Activated CD4-positive, CD25-positive, alpha-beta regulatory T cell treated with anti-CD3 and anti-CD28 coated beads, Interleukin-2, amount 50 U/mL, for 24 hours (primary cell): ENCODE results near the gene CASP7.
A peak's percentile ranks its signal among the peaks of the same experiment; 100 is the strongest.
"Not testable (repeated sequence)": the region's sequence is repeated elsewhere in the genome, so short reads cannot be mapped to it uniquely, and the experiment has no call there.

Experiments used
- ATAC-seq, 2 donors: fragments of 150-1000 bp; cut with Tn5 transposase; one replicate each; pipeline ENCODE4 v1.10.0; 2021; ENCODE audit warnings: mild to moderate bottlenecking in 1 of 2, moderate library complexity in 1 of 2

CASP7 gene

DNA sequence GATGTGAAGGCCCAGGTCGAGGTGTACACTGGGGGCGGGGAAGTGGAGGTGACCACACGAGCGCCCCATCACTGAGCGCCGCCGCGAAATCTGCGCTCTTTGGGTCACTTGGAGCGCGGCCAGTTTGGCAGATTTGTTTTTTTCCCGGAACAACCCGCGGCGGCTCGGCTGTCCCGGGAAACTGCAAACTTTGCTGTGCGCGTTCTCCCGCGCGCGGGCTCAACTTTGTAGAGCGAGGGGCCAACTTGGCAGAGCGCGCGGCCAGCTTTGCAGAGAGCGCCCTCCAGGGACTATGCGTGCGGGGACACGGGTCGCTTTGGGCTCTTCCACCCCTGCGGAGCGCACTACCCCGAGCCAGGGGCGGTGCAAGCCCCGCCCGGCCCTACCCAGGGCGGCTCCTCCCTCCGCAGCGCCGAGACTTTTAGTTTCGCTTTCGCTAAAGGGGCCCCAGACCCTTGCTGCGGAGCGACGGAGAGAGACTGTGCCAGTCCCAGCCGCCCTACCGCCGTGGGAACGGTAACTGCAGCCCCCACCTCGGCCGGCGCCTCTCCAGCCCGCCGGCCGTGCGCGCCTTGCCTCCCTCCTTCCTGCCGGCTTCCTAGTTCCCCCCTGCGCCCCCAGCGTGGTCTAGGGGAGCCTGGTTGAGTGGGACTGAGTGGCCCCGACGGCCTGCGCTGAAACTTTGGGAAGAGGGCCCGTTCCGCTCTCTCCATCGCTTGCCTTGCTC lies at the start of gene CASP7:
Gene CASP7, plus strand, starts transcription at position 450 of the 727 bp plus-strand sequence. CDS start 17,582 bp downstream, outside the sequence.
- peak; percentile 82 to 85 for ATAC-seq

DNA sequence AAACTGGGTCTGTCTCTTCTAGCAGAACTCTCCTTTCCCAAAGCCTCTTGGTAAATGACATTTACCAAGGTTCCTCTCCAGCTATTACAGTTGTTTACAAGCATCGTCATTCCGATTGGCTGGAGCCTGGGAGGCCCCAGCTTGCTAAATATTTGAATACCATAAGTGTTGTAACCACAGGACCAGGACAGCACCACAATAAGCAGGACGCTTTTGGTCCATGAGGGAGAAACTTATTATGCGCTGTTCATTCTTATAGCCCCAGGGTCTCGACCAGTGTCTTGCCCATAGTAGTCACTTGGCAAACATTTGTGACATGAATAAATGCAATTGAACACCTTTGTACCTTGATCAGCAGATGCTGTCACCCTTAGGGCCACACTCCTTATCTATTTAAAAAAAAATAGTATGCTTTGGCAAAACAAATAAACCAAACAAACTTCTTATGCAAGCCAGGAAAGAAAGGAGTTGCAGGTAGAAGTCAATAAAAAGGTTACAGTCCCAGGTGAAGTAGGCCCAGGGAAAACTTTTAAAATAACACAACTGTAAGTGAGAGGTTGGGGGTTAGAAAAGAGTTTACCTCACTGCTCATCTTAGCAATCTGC lies 48.7 kb upstream of the CASP7 start:
- ATAC-seq: no peak

DNA sequence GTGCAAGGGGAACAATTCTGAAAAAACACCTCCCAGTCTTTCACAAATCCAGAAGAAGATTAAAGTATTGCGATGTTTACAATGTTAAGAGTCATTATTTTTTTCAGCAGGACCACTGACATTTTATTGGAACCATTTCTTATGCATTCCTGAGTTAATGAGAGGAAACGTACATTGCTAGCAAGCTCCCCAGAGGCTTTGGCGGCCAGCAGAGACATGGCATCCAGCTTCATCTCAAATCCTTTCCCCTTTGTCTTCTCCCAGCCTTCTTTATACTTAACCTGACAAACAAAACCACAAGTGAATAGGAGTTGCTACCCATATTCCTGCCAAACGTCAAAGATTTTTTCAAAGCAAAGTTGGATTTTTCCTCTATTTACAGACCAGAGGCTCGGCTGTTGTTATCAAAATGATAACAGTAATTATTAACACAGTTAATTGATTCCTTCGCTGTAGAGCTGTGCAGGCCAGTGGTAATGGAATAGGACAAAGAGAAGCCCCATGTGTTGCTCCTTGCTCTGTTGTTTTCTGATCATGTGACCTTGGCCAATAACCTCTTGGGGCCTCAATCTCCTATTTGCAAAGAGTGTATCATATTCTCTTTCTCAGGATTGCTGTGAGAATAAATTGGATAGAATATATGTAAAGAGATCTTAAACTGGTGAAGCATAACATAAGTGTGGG lies 47.9 kb upstream of the CASP7 start:
- no peak for ATAC-seq

DNA sequence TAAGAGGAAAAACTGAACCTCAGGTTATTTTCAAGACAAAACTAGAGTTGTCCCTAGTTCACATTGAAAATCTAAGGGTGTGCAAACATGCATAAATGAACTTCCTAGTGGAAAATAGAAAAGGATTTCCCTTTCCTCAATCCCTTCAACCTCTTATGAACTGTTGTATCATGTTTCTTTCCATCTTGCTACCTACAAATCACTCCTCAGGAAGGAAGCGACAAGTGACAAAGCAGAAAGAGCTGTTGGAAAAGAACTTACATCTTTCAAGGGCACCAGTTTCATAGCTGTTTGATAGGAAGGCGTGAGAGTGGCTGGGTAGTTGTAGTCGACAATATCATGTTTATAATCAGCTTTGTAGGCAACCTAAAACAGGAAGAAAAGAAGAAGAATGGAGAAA lies 39.7 kb upstream of the CASP7 start:
- no peak for ATAC-seq

DNA sequence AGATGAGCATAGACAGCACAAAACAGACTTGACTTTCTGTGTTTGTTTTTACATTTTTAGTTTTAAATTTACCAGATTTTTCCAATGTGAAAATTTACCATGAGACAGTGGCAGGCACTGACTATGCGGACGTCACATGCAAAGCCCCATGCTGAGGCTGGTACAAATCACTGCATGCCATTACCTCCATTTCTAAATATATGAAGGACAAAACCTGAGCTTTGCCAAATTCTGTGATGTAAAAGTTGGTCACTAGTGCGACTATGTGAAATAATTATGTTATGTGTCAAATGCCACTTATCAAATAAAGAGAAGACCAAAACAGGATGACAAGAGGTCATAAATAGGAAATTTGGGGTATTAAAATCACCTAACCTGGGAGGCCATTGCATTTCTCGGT lies 38.0 kb upstream of the CASP7 start:
- no peak for ATAC-seq

DNA sequence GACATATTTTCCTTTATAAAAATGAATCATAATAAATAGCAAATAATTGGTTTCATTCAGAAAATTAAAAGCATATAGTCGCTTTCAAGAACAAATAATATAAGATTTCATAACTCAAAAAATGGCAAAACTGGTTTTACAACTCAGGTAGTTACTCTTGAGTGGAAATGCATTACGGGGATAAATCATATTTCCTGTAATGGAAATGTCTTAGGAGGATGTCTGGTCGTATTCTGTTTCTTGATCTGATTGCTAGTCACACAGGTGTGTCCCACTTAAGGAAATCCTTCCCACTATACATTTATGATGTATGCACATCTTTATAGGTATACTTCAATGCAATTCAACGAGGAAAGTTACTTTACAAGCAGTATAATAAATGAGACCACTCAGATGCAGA lies 36.5 kb upstream of the CASP7 start:
- ATAC-seq: no peak

DNA sequence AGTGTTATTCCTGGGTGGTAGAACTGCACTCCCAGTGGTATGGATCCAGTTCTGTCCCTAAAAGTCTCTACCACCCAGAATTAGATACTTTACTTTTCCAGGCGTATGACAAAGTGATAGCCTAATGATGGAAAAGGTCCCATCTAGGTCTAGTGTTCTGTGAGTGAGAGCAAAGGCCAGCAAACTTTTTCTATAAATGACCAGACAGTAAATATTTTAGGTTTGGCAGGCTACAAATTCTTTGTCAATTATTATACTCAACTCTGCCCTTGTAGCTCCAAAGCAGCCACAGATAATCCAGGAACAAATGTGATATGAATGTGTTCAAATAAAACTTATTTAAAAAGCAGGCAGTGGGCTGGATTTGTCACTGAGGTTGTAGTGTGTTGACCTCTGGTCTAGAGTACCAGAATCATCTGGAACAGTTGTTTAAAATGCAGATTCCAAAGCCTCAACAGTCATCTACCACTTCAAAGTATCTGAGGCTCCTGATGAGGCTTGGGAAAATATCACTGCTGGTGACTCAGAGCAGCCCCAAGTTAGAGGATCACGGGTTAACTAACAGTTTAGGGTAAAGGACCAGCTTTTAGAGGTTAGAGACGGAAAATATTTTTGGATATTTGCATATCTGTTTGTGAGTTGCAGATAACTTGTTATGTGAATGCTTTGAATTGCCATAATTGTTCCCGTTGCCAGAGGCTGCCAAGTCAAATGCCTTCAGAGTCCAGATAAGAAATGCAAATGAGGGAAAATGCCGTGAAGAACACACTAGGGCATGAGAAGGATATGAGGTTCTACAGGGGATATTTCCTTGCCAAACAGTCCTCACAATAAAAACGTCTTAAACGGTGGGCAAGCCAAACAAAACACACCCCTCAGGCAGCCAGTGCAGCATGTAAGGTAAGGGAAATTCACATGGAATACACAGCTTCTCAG lies 35.3 kb upstream of the CASP7 start:
- ATAC-seq: no peak

DNA sequence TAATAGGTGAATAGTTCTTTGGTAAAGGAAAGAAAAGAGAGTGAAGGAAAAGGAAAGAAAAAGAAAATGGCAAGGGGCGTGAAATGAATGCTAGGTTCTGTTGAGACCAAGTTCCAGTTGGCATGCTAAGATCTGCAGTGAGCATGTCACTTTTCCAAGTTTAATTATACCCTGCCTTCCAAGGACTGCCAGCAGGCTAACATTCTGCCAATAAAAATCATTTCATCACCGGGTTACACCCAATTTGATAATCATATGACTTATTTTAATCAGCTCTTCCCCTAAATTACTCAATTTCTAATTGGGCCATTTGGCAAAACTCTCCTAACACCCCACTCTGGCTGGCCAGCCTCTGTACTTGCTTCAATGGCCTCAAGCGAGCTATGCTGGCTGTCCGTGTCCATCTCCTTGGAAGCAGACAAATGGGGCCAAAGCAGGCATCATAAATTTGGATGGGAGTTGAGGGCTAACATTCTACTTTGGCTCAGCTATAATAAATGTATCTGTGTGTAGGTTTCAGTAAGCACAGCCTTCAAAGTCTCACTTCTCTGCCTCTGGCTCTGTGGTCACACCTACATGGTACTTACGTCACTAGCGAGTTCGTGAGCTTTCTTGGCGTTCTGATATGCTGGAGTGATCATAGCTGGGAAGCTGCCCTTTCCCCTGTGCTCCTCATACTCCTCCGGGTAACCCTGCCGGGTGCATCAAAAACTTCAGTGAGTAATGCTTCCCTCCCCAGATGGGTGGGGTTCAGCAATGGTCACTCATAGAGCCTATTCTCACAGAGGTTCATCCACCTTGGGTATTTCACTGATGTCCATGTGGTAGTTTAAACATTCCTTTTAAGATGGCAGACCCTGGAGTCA lies 33.1 kb upstream of the CASP7 start:
- no peak for ATAC-seq

DNA sequence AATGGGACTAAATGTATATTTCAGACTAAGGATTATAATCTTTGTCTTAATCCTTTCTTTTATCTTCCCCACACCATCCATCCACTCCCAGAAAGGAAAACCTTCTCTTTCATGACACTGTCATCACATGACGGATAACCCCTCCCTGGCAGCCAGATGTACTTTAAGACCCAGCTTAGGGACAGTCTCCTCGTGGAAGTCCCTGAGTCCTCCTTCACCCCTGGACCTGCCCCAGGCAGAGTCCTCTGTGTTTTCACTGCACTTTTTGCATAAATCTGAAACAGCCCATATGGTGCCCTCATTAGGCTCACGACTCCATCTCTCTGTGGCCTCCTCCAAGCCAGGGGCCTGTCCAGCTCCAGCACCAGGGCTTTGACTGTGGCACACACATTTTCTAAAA lies 31.9 kb upstream of the CASP7 start:
- no peak for ATAC-seq

DNA sequence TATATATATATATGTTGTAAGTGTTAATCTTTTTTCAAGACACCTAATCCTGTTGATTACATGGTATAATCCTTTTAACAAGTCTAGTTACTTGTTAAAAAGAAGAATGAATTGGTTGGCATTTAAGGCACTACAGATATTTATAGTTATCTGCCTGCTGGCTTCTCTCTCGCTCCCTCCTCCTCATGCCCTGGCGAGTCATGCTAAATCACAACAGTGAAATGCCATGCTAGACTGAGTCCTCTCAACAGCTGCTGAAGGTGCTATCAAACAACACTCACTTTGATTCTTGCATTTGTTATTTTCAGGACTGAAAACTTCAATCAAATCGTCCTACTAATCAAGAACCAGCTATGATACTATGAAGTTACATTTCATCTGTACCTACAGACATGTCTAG lies 31.2 kb upstream of the CASP7 start:
- no peak for ATAC-seq

DNA sequence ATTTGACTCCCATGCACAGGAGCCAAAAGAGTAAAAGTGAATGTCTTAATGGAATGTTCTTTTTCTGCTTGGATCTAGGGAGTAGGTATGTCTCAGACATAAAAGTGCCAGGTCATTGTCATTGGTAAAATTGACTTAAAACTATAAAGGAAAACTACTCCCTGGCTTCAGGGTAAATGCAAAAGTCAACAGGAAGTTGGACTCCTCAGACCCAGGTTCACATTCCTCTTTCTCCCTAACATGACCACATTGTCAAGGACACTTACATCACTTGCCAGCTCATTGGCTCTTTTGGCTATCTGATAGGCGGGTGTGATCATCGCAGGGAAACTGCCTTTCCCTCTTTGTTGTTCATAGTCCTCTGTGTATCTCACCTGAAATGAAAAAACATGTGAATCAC lies 29.5 kb upstream of the CASP7 start:
- ATAC-seq: no peak

DNA sequence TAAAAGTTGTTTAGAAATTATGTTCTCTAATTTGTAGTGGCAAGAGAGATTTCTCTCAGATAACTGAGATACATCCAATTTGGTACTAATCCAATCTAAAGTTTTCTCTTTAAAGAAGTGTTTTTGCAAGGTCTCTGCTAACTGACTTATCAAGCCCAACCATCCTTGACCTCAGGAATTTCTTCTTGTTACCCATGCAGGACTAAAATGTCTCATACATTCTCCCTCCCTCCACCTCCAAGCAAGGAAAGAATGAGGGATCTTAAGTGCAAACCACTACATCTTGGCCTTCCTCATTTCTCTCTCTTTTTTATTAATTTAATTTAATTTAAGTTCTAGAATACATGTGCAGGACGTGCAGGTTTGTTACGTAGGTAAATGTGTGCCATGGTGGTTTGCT lies 28.7 kb upstream of the CASP7 start:
- no peak for ATAC-seq

DNA sequence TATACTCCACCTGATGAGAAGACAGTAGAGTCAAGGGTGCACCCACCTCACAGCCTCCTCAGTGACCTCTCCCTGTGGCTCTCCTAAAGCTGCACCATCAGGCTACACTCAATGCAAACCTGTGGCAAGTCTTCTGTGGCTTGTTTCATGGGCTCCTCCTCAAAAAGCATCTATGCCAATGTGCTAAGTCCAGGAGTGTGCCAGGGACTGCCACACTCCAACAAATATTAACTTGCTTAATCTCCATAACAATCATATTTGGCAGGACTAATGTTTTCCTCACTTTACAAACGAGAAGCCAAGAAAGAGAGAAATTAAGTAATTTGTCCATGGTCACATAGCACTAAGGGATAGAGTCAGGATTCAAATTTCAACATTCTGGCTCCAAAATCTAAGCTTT lies 27.8 kb upstream of the CASP7 start:
- ATAC-seq: no peak

DNA sequence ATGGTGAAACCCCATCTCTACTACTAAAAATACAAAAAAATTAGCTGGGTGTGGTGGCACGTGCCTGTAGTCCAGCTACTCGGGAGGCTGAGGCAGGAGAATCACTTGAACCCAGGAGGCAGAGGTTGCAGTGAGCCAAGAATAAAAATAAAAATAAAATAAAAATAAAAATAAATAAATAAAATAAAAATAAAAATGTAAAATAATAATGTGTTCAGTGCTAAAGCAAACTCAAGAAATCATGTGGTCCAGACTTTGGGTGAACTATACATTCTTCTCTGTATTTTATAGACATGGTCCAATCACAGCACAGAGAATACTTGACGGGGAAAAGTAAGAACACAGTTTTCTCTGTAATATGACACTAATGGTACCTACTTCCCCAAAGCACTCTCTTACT lies 27.3 kb upstream of the CASP7 start:
- not testable (repeated sequence) for ATAC-seq

DNA sequence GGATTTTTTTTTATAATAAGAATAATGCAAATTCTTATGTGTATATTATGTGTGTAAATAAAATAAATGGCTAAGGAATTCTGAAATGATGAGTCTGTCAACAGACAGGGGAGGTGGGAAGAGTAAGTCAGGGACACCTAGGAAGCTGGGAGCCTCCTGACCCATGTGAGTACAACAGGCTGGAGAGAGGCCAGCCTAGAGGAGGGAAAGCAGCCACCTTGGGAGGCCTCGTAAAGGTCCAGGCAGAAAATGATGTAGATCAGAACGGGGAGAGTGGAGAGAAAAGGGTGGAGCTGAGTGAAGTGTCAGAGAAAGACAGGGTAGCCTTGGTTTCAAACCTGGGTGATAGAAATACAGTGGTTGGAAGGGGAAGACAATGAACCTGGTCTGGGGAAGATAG lies 22.8 kb upstream of the CASP7 start:
- ATAC-seq: no peak

DNA sequence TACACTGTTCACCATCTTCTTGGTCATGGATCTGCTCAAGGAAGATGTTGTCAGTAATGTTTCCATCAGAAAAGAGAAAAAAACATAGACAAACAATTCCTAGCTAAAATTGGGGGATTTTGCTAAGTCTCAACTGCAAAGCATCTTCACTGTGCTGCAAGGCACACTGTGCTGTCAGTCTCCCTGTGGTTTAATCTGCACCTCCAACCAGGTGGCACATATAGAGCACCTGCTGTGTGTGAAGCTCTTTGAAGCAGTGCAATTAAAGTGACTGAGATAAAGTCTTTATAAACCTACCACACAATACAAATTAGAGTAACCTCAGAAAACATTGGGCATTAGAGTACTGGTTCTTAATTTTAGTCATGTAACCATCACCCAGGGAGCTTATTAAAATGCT lies 22.2 kb upstream of the CASP7 start:
- ATAC-seq: no peak

DNA sequence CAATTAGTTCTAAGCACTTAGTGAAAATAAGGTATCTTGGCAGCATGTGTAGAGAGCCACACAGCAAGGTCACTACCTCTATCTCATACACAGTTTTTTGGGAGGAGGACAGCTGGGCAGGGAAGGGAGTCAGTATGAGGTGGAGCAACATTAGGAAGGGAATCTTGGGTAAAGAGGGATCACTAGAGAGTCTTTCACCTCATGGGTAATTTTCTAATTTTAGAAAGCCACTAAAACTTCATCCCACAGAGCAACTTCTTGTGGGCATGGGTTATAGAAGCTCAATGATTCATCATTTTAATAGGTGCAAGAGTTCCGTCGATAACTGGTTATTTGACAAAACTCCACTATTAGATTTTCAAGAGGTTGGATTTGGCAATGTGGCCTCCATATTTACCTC lies 18.4 kb upstream of the CASP7 start:
- ATAC-seq: no peak

DNA sequence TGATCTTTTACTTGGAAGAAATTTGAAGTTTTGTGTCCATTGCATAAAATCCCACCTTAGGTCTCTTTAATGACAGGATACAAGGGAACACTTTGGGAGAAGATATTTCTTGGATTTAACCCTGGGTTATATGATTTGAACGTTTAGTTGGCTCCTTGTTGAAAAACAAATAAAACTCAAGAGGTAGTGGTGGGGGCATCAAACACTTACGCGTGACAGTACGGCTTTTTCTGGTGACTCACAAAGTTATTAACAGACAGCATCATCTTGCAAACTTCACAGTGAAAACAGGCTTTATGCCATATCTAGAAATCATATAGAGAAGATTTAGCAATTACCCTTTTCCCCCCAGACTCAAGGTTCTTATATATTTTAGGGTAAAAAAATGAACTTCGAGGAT lies 16.6 kb upstream of the CASP7 start:
- no peak for ATAC-seq

DNA sequence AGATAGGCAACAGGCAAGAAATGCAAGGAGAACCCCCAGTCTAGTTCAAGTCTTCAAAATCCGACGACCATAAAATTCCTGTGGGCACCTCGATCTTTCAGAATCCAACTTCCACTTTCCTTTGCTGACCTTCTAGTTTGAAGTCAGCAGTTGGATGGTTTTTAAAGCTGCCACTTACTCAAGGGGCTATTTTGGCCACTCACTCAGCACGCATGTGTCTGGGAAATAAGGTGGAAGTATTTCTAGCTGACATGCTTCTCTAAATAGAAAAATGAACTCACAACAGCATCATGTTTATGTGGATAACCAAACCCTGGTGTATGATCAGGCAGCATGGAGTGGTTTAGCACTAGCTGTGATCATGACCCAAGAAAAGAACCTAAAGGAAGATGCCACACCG lies 15.8 kb upstream of the CASP7 start, which contains the start of gene NRAP:
Gene NRAP, minus strand, starts transcription at position 134 of the 400 bp plus-strand sequence. CDS start 159 bp downstream, outside the sequence.
- no peak for ATAC-seq

DNA sequence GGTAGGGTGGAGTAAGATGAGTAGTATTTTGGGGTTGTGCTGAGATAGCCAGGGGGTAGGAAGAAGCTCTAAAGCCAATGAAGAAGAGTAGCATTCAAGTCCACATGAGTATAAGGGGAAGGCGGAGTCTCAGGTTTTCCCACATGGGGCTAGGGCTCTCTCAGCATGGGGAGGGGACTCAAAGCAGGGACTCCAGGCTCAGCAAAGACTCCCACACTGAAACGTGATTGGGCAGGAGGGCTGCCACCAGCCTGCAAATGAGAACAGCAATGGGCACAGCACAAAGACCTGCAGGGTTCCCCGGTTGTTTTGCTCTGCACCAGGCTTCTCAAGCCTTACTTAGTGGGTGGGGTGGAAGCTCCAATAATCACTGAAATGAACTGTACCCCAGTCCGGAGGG lies 14.4 kb upstream of the CASP7 start:
- no peak for ATAC-seq

DNA sequence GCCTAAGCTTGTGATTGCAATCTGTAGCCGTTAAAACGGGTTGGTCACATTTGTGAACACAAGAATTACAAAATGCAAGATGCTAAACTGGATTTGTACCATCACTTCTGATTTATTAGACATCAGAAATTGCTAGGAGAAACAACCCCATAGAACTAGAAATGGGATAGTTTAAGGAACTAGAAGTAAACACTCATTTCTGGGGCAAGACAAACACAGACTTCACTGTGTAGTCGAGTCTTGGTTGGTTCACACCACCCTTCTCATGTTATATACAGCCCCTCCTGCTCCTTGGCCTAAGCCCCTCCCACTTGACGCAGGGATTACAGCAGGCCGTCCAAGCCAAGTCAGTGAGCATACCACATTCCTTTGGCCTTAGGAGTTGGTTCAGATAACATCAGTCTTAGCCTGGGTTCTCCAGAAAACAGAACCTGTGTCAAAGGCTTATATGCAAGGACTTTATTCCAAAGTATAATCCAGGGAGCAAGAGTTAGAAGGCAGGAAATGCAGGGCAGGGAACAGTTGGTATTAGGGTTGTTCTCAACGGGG lies 13.8 kb upstream of the CASP7 start:
- no peak for ATAC-seq
